ENCODE measurements around the gene HUWE1.

HUWE1 gene

GRCh38 chrX:53621418-53621986 lies 65.0 kb downstream of the HUWE1 start:
- DNase-seq (ENCODE audit: low spot score), result no peak

- no peak for DNase-seq (ENCODE audit: low spot score)
Measured at GRCh38 chrX:53616946-53617345, 69.6 kb downstream of the HUWE1 start.

GRCh38 chrX:53606456-53606855 lies 80.1 kb downstream of the HUWE1 start:
- DNase-seq (ENCODE audit: low spot score), result no peak

- DNase-seq (ENCODE audit: low spot score), result no peak
Measured at GRCh38 chrX:53605004-53605403, 81.5 kb downstream of the HUWE1 start.

- DNase-seq (ENCODE audit: low spot score), result no peak
Measured at GRCh38 chrX:53599781-53600396, 86.6 kb downstream of the HUWE1 start.

- DNase-seq (ENCODE audit: low spot score), result no peak
Measured at GRCh38 chrX:53598169-53598568, 88.3 kb downstream of the HUWE1 start.

GRCh38 chrX:53595266-53595810 lies 91.2 kb downstream of the HUWE1 start:
- DNase-seq (ENCODE audit: low spot score), result no peak

GRCh38 chrX:53594354-53594753 lies 92.2 kb downstream of the HUWE1 start:
- no peak for DNase-seq (ENCODE audit: low spot score)

- no peak for DNase-seq (ENCODE audit: low spot score)
Measured at GRCh38 chrX:53587795-53588420, 98.6 kb downstream of the HUWE1 start.

GRCh38 chrX:53584891-53585290 lies 101.6 kb downstream of the HUWE1 start:
- no peak for DNase-seq (ENCODE audit: low spot score)

GRCh38 chrX:53583571-53583970 lies 102.9 kb downstream of the HUWE1 start:
- no peak for DNase-seq (ENCODE audit: low spot score)

GRCh38 chrX:53580742-53581504 lies 105.6 kb downstream of the HUWE1 start:
- DNase-seq (ENCODE audit: low spot score), result no peak

- DNase-seq (ENCODE audit: low spot score), result no peak
Measured at GRCh38 chrX:53571494-53571893, 115.0 kb downstream of the HUWE1 start.

GRCh38 chrX:53563324-53563723 lies 123.2 kb downstream of the HUWE1 start:
- no peak for DNase-seq (ENCODE audit: low spot score)

- DNase-seq (ENCODE audit: low spot score), result no peak
Measured at GRCh38 chrX:53561912-53562311, 124.6 kb downstream of the HUWE1 start.

- no peak for DNase-seq (ENCODE audit: low spot score)
Measured at GRCh38 chrX:53558646-53559045, 127.9 kb downstream of the HUWE1 start.

- DNase-seq (ENCODE audit: low spot score), result no peak
Measured at GRCh38 chrX:53556868-53557267, 129.7 kb downstream of the HUWE1 start.

GRCh38 chrX:53550756-53551463 lies 135.6 kb downstream of the HUWE1 start:
- DNase-seq (ENCODE audit: low spot score), result no peak

GRCh38 chrX:53547668-53548067 lies 138.9 kb downstream of the HUWE1 start:
- DNase-seq (ENCODE audit: low spot score), result no peak

GRCh38 chrX:53544936-53545335 lies 141.6 kb downstream of the HUWE1 start:
- DNase-seq (ENCODE audit: low spot score), result no peak

- DNase-seq (ENCODE audit: low spot score), result no peak
Measured at GRCh38 chrX:53538781-53539180, 147.7 kb downstream of the HUWE1 start.

Data from SW480 (cell line).